Sigmoid colon (tissue), 3 donors: ENCODE data around the gene ARHGAP15.

ENCODE experiments used
- CTCF ChIP-seq, 4 experiments: fragments of 450-650 bp in 3 of 4; fragments of 200-600 bp in 1 of 4; IDR thresholded peaks; one replicate each; pipeline ENCODE4 v1.5.1; 2016 to 2019; ENCODE audit warnings: antibody characterized with exemption in 4 of 4, mild to moderate bottlenecking in 3 of 4, moderate library complexity in 2 of 4
- POLR2A ChIP-seq, 2 donors: fragments of 450-650 bp; IDR thresholded peaks; one replicate each; pipeline ENCODE4 v1.6.1; 2016; ENCODE audit warnings: antibody characterized with exemption in 2 of 2, mild to moderate bottlenecking in 2 of 2, moderate library complexity in 2 of 2

GRCh38 chr2:143550500-143550899, 421.3 kb downstream of the ARHGAP15 start:
- TF ChIP-seq POLR2A (IDR thresholded peaks at IDR 0.05), result no peak
- TF ChIP-seq CTCF (IDR thresholded peaks at IDR 0.05), result no peak
